ENCODE data around the gene CLNK.

CLNK gene

DNA sequence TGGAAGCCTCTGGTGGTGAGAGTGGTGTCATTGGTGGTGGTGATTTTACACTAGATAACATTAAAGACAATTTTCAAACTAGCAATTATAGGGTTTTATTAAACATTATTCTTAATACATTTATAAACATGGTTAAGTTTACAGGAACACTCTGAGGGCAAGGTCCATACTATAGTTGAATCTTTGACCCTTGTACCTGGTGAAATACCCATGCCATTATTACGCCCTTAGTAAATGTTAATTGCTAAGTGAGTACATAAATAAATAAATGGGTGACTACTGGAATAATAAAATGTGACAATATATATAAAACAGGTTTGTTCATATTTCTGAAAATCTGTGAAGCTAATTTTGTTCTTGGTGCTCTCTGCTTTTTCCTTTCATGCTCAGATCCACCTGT lies 13.6 kb upstream of the CLNK start:
- DNase-seq, result no peak

DNA sequence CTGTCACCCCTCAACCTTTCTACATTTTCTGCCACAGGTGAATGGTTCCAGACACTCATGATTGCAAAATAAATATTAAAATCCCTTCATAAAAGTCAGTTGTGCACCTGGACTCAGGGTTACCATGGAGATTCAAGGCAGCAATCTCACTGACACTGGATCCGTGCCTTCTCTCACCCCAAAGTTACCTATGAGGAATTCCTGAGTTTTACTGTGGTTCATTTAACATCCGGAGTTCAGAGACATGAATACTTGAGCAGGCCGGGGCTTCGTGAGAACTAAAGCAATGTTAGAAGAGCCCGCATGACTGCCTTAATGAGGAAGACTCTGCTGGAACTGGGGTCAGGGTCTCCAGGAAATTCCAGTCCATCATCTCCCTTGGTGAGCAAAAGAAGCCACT lies 12.5 kb upstream of the CLNK start:
- DNase-seq, result no peak

DNA sequence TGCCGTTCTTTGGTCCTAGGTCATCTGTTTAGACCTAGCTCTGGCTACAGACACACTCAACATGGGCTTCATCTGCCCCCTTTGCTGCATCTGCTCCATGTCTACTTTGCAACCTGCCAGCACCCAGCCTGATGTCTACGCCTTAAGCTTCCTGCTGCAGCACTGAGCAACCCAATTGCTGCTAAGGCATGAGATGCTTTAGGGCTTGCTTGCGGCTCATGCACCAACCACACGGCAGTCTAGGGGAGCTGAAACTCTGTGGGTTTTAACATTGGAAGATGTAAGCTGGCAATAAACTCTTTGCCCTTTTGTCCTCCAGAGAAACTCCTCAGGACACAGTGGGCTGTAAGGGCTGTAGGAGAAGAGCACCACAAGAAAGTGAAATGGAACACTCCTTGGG lies 11.7 kb upstream of the CLNK start:
- DNase-seq, result no peak

DNA sequence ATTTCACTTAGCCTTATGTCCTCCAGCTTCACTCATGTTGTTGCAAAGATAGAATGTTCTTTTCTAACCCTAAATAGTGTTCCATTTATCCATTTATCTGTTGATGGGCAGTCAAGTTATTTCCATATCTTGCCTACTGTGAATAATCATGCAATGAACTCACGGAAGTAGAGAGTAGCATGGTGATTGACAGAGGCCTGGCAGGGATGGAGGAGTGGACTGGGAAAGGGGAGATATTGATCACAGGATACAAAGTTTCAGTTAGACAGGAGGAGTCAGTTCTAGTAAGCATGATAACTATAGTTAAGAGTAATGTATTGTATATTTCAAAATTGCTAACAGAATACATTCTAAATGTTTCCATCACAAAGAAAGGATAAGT lies 10.3 kb upstream of the CLNK start:
- DNase-seq, result no peak

DNA sequence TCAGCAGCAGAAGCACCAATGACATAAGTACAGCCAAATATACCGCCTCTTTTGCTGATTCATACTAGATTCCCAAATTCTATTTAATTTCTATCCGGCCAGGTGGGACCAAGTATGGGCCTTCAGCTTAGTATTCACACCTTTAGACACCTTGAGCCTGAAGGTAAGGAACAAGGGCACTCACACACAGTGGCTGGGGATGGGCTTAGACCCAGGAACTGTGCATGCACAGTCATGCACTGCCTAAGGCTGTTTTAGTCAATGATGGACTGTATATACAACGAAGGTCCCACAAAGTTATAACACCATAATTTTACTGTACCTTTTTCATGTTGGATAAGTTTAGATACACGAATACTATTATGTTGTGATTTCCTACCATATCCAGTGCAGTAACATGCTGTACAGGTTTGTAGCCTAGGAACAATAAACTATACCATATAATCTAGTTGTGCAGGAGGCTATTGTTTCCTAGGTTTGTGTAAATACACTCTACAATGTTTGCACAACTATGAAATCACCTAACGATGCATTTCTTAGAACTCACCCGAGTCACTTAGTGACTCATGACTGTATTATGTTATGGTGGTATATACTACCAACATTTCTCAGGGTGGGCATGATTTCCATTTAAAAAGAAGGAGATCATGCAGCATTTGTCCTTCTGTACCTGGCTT lies 9.7 kb upstream of the CLNK start:
- DNase-seq, result no peak

DNA sequence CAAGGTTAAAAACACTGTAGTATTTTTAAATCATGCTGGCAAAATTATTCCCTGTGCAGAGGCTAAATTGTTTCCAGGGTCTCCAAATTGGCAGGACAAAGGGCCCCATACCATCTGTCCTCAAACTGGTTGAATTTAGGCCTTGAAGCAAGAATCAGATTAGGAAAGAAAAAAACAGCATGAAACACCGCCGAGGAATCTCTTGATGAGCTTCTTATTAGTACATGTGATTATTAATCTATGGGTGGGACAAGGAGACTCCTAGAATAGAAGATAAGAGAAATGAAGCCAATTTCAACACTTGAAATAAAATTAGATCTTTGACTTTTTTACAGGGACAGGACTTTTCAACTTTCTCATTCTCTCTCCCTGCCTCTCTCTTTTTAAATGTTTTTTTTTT lies 7.1 kb upstream of the CLNK start:
- DNase-seq, result no peak

DNA sequence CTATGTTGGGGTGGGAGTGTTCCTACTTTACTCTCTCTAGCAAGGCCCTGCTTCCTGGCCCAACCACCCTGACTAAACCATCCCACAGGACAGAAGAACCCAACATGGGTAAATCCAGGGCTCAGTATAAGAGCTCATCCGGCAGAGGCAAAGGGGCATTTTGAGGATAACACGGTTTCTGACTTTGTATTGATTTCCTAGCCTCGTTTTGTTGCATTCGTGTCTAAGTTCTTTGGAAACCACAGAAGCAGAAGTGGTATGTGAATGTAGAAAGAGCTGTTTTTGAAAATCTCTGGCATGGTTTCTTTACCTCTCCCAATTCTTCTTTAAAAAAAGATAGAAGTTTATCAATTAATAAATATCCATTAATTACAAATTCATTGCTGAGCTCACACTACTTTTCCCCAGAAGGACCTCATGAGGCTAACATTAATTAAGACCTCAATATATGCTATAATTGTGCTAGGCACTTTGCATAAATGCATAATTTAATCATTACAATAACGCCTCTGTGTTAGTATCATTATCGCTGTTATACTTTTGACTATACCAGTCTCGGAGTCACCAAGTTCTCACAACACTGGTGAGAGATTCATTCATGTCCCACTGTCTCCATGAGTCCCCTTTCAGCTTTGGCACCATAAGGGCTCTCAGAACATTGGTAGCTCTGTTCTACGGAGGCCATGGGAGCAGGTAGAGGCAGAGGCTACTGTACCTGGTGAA lies 5.8 kb upstream of the CLNK start:
- DNase-seq, result no peak

DNA sequence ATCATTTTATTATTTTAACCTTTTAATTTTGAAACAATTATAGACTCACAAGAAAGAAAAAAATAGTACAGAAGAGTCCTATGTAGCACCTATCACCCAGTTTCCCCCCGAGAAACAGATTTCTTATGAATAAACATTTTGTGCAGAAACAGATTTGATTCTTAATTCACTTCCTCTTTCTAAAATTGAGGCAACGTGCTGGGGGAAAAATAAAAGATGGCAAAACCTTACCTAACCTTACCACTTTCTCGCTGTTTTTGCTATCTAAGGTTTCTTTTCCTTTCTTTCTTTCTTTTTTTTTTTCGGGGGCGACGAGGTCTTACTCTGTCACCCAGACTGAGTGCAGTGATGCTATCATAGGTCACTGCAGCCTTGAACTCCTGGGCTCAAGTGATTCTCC lies 4.3 kb upstream of the CLNK start:
- no peak for DNase-seq

DNA sequence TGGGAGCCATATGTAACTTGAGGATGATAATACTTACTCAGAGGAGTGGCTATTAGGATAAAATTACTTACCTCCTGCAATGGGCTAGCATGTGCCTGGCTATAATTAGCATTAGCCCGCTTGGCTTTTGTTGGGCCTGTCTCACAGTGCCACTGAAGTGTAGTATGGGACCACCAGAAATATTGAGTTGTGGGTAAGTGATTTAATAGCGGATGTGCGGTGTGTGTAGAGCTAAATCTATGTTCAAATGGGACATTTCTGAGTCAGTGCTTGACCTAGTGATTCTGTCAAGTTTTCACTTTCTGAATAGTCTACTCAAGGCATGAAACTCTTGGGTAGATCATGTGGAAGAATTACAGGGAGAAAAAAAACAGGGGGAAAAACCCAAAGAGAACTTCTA lies 3.5 kb upstream of the CLNK start:
- DNase-seq, result no peak

DNA sequence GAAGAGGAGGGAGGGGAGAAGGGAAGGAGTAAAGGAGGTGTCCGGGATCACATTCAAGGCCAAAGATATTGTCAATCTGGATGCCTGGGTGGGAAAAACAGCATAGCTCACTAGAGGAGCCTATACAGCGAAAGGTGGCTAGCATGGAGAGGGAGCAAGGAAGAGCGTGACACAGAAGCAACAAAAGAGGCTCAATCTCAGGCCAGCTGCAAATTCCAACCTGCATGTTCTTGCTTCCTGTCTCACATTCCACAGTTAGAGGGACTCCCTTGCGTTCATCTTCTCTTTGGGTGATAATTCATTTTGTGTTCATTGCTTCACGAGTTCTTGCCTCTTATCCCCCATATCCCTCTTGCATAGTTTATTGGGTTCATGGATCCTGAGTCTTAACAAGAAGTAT lies 3.0 kb upstream of the CLNK start:
- no peak for DNase-seq

DNA sequence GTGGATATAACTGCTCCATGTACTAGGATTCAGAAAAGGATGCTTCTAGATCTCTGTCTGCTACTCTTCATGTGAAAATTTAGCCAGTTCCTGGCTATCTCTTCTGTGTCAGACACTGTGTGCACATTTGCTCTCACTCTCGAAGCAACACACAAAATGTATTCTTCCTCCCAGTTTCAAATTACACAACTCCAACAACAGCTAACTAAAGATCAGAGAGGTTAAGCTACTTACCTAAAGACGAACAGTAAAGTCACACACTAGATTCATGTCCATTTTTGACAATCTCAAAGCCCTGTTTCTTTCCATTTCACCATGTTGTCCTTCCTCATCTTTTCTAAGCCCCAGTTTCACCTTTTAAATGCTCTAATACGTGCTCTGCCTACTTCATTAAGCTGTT lies 2.2 kb downstream of the CLNK start:
- no peak for DNase-seq

DNA sequence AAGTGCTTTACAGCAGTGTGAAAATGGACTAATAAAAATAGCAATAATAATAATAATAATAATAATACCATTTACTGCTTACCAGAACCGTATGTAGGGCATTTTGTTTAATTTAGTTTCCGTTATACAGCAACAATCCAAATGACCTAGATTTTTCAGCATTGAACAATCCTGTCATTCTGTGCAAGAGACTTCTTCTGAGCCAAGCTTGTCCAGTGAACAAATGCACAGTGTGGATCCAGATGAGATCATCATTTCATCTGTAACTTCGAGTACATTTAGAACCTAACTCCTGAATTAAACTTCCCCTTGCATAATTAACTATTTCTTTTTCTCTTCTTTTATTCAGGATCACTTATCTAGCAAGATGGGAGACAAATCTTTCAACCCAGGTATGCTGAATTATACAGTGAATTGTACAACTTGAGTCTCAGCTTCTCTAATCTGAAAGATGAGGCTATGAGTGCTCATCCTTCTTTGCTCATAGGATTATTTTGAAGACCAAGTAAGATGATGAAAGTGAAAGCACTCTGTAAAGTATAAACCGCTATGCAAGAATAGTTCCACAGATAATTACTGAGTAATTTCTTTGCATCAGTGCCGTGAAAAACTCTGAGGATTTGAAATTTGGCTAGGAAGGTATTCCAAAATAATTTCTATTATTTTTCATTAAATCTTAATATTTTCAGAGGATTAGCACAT lies 6.6 kb downstream of the CLNK start:
- DNase-seq, result no peak

DNA sequence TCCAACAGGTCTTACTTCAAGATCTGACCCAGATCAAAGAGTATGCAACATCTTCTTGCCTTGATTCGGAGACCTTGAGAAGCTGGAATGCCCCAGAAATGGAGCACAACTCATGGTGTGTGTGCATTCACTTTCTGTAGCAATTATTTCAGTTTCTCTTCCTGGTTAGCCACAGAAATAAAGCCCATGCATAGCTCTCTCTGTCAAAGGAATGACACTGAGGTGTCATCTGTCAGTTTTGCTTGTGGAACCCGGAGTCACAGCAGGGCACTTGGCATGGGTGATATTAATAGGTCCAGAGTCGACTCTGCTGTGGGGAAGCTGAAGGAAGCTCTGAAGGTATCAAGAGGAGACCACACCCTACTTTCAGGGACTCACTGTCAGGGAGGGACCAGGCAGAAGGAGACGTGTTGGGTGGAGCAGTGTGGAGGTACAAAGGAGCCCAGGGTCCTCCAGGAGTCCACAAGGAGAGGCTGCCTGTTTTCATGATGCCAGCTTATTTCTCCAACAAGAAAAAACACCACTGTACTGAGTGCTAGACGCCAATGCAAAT lies 10.7 kb downstream of the CLNK start:
- no peak for DNase-seq

DNA sequence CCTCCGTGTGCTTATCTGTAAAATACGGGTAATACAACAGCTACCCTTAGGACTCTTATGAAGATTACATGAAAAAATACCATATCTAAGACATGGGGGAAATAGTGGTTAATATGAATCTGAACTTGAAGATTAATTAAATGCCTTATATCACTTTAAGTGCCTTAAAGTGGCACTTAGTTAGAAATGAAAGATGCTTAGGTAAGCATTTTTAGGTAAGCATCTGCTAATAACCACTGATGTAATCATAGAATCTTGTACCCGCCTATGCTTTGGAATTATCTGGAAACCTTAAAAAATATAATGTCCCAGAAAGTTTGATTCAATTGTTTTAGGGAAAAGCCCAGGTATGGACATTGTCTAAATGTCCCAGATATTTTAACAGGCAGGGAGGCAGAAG lies 12.2 kb downstream of the CLNK start:
- no peak for DNase-seq

DNA sequence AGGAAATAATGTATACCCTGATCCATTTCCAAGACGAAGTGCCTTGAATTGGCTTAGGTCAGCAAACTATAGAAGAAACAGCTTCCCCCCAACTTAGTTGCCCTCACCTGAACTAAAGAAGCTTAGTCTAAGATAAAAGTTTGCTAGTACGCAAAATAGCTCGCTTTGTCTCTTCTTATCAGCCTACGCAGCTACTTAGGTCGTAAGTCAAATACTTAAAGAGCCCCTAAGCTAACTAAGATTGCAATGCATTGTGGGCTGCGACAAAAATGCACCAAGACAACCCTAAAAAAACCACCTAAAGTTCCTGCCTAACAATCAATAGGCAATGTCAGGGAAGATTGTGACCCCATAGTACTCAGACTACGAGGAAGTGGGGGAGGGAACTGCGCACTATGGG lies 12.8 kb downstream of the CLNK start:
- DNase-seq, result no peak

DNA sequence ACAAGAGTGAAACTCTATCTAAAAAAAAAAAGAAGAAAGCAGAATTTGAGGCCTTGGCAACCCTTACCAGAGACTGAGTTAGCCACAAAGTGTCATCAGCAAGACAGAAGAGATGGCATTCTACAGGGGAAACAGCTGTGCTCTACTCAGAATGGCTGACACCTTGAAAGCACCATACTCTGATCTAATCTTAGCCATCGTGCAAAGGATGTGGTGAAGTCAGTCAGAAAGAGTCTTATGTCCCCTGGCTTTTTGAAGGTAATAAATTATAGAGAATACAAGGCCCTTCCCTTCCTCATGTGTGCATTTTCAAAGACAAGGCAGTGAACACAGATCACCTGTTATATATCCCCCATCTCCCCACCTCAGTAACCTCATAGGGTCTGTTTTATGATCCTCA lies 13.2 kb downstream of the CLNK start:
- no peak for DNase-seq

DNA sequence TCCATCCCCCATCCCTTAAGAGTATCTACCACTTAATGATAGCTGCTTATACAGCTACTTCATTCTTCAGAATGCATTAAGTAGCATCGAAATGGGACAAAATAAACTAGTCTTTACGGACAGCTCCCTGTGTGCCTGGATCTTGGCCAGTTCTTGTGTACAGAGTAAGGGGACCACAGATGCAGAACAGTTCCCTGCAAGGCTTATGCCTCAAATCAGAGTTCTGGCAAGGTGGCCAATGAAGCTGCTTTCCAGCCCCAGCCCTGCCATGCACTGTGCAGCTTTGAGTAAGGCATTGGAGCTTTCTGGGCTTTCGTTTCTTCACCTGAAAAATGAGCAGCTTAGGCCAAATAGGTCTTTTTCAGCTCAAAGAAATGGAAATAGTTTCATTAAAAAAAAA lies 14.2 kb downstream of the CLNK start:
- no peak for DNase-seq

DNA sequence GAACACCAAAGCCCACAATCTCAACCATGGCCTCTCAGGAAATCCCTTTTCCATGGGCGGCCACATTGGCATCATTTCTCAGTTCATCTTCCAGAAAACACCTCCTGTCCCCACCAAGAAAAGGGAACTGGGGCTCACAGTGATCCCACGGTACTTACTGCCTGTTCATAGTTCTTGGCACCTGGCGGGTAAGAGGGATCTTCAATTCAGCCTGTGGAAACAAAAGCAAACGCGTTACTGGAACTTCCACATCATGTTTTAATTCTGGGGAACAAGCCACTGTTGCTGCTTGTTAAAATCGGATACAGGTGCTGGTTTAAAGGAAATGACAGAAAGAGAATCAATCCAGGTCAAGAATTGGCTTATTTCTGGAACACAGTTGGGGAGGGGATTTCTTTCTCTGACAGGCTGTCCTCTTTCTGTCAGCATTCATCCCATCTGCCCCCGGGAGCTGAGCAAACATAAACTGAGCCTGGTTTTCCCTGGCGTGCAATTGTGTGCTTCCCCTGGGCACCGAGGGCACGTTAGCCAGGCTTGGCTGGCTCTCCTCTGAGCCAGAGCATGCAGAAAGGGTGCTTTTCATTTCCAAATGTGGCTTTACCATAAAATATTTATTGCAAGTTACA lies 16.8 kb downstream of the CLNK start:
- no peak for DNase-seq

DNA sequence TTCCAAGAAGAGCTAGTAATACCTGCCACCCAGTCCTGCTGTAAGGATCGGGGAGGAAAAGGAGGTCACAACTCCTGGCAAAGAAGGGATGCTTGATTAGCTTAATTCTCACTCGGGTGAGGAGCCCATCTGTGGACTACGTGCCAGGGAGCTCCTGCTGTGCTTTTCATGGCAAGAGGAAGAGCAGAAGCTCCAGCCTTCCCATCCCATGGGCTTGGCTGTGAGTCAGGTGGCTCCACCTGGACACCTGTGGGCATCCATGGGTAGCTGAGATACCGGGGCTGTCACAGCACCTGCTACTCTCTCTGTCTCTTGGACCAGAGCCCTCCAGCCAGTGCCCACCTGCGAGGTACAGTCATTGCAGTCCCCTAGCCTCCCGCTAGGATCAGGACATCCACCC lies 18.0 kb downstream of the CLNK start:
- DNase-seq, result no peak

DNA sequence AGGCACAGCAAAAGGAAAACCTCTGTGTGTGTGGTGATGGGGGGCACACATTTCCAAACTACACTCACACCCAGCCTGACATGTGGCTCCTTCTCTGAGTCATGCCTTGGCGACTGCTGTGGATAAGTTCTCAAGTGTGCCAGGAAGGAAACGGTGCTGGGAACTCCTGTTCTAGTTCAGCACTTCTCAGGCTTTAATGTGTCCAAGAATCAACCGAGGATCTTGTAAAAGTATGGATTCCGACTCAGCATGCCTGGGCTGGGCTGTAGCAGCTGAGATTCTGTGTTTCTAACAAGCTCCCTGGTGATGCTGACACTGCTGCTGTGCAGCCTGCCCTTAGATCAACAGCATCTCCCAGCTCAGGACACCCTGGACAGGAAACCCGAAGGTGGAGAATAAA lies 20.2 kb downstream of the CLNK start:
- no peak for DNase-seq

DNA sequence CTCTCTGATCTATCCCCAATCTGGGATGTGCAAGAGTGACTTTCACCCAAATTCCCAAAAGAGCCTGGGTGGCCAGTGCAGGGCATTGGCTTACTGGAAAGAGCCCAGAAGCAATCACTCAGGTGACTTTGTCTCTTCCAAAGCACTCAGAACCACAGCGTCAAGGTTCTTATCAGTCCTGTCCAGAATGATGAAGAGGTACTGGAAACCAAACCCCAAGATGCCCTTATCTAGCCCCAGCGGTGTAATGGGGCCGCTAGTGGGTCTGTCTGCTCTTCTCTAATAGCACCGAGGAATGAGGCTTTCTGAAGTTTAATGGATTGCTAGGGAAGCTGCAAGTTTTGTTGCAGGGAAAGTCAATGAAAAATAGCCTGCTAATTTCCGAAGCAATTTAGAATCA lies 21.6 kb downstream of the CLNK start:
- no peak for DNase-seq

DNA sequence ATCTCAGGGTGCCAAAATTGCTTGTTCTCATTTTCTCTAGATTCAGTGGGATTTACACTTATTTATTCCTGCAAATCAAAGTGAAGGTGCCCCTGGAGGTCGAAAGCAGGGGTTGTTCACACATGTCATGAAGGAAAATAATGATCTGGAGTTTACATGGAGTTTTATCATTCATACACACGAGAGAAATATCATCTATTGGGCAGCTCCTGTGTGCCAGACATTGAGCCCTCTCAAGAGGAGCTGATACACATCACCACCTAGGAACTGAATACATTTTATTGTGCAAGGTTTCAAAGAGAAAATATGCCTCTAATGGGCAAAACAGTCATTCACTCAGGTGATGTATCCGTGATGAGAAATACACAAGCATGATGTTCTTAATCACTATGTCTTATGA lies 23.5 kb downstream of the CLNK start:
- no peak for DNase-seq

DNA sequence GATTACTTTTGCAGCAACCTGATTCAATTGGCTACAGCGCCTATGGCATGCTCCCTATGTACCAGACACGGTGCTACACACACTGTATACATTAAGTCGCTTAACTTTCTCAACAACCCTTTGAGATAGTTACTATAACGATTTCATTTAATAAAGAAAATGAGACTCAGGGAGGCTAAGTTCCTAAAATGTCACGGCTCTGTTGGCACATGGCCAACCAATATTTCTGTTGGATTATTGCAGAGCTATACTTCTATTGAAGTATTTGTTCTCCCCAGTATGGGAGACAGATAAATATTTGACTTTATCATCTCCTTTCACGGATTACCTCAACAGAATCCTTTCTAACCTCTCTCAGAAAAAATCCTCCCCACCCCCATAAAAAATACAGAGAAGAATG lies 25.3 kb downstream of the CLNK start:
- no peak for DNase-seq

DNA sequence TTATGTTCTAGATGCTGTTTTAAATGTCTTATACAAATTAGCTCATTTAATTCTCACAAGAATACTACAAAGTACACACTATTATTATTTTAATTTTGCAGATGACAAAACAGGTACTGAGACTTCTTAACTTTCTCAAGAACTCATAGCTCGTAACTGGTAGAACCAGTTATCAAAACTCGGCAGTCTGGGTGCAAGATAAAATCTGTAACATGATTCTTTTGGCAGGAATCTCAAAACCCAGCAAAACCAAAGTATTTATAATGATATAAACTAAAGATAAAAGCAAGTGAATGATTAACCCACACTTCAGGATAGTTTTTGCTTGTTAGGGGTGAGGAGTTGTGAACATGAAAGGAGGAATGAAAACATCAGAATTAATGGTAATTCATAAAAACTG lies 27.6 kb downstream of the CLNK start:
- DNase-seq, result no peak

All from activated CD4-positive, alpha-beta T cell treated with anti-CD3 and anti-CD28 coated beads for 4 hours (primary cell).